IPS DF 6.9 (cell line): ENCODE results near the gene PTGDS.

Source experiments
- DNase-seq: peaks from one replicate; pipeline ENCODE4 v3.0.0-alpha.2; 2013; ENCODE audit warnings: low read depth, low spot score
- H3K27ac ChIP-seq: one replicate; pipeline ENCODE4 v1.5.1; 2013; ENCODE audit warnings: low read length, control low read depth
- H3K27me3 ChIP-seq: 2 replicates; pipeline ENCODE4 v1.6.1; 2013; ENCODE audit warnings: mild to moderate bottlenecking, low read length; ENCODE audit not compliant: control insufficient read depth, insufficient read depth
- H3K36me3 ChIP-seq: 2 replicates; pipeline ENCODE4 v1.6.1; 2013; ENCODE audit warnings: low read length; ENCODE audit not compliant: control insufficient read depth, insufficient read depth
- H3K4me1 ChIP-seq: 2 replicates; pipeline ENCODE4 v1.6.1; 2013; ENCODE audit warnings: low read length; ENCODE audit not compliant: control insufficient read depth, insufficient read depth
- H3K4me3 ChIP-seq: 2 replicates; pipeline ENCODE4 v1.5.1; 2013; ENCODE audit warnings: mild to moderate bottlenecking, low read length
- H3K9me3 ChIP-seq: 2 replicates; pipeline ENCODE4 v1.6.1; 2013; ENCODE audit warnings: low read length, inconsistent platforms; ENCODE audit not compliant: control insufficient read depth, insufficient read depth
- WGBS: extraction: QIAGEN DNeasy Blood & Tissue Kit; methylation state at CpG from one replicate; pipeline ENCODE4 v1.1.7; 2013; ENCODE audit warnings: mixed read lengths, missing lambda C conversion rate; ENCODE audit not compliant: insufficient read length, insufficient coverage; 5-methylcytosine and 5-hydroxymethylcytosine counted together

Gene PTGDS

DNA sequence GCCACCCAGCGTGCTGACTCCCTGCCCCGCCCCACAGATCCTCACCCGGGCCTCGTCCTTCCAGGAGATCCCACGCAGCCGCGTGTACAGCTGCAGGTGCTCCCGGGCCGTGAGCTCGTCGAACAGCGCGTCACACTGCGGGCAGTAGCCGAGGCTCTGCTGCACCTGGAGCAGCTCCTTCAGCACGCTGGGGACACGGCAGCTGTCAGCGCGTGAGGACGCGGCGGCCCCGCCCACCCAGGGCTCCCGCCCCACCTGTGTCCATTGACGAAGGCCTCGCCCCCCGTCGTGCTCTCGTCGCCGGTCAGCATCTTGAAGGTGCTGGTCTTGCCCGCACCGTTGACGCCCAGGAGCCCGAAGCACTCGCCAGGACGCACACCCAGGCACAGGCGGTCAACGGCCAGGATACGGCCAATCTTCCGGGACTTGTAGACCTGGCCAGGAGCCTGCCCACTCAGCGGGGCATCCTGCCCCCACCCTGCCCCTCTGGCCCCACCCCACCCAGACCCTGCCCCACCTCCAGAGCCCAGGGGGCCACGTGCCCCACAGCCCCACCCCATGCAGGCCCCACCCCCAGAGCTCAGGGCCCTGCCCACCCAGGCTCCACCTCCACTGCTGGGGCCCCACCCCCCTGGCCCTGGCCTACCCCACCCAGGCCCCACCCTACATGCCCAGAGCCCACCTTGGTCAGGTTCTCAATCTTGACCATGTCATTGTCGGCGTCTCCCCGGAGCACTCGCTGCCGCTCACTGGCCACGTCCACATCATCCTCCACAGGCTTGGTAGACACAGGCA lies 32.8 kb downstream of the PTGDS start:
- H3K4me3 ChIP-seq: no peak overlapping the region
- no peak overlapping the region for H3K27ac ChIP-seq
- no CpG with 5 or more reads among the region's 49 CpGs for WGBS
- H3K27me3 ChIP-seq: no peaks in the 10 kb centered on the region
- no peaks in the 10 kb centered on the region for H3K9me3 ChIP-seq
- H3K36me3 ChIP-seq: no peaks in the 10 kb centered on the region
- no peak for DNase-seq
- H3K4me1 ChIP-seq: peaks cover 2% of the 10 kb centered on the region; the same call in 1 of the 2 replicates

DNA sequence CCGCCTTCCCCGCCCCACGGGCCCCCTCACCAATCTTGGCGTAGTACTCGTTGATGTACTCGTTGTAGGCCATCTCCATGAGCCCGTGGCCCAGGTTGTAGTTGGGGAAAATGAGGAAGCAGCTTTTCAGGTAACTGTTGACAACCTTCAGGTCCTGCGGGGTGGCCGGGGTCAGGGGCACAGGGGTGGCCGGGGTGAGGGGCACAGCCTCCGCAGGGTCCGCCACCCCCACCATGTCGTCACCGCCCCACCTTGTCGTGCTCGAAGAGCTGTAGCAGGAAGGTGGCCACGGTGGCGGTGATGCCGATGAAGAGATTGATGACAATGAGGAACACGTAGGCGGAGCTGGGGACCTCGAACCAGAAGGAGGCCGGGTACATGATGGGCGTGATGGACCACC lies 33.9 kb downstream of the PTGDS start:
- Histone ChIP-seq H3K4me1 (peaks cover 2% of the 10 kb centered on the region; the same call in 1 of the 2 replicates), H3K27me3 (no peaks in the 10 kb centered on the region), H3K27ac (no peak overlapping the region), H3K9me3 (no peaks in the 10 kb centered on the region), H3K4me3 (no peak overlapping the region), H3K36me3 (no peaks in the 10 kb centered on the region)
- no CpG with 5 or more reads among the region's 24 CpGs for WGBS
- DNase-seq: no peak

DNA sequence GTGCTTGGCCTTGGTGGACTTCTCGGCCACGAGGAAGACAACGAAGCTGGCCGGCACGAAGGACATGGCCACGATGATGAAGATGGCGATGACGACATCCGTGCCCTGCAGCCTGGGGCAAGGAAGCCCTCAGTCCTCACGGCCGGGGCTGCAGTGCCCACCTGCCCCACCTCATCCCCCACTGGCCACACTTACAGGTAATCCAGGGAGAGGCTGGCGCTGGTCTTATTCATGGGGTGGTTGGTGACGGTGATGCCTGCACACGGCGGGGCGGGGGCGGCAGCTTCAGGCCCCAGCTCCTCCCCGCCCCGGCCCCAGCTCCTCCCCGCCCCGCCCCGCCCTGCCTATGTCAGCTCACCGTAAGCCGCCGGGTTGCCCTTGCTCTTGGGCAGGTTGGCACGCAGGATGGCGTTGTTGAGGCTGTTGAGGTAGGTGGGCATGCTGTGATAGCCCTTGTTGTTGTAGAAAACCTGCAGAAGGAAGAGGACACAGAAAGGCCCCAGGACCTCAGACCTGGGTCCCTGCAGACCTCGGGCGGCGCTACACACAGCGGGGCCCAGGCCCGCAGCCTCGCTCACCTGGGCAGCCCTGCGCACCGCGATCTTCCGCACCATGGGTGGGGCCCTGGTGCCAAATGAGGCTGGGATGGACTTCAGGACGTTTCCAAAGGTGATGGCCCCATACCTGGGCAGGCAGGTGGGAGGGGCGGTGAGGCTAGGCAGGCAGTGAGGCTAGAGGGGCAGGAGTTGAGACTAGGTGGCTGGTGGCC lies 34.8 kb downstream of the PTGDS start:
- H3K9me3 ChIP-seq: no peaks in the 10 kb centered on the region
- H3K4me1 ChIP-seq: peaks cover 2% of the 10 kb centered on the region; the same call in 1 of the 2 replicates
- H3K27me3 ChIP-seq: no peaks in the 10 kb centered on the region
- no CpG with 5 or more reads among the region's 39 CpGs for WGBS
- H3K27ac ChIP-seq: no peak overlapping the region
- no peak for DNase-seq
- no peak overlapping the region for H3K4me3 ChIP-seq
- H3K36me3 ChIP-seq: no peaks in the 10 kb centered on the region

DNA sequence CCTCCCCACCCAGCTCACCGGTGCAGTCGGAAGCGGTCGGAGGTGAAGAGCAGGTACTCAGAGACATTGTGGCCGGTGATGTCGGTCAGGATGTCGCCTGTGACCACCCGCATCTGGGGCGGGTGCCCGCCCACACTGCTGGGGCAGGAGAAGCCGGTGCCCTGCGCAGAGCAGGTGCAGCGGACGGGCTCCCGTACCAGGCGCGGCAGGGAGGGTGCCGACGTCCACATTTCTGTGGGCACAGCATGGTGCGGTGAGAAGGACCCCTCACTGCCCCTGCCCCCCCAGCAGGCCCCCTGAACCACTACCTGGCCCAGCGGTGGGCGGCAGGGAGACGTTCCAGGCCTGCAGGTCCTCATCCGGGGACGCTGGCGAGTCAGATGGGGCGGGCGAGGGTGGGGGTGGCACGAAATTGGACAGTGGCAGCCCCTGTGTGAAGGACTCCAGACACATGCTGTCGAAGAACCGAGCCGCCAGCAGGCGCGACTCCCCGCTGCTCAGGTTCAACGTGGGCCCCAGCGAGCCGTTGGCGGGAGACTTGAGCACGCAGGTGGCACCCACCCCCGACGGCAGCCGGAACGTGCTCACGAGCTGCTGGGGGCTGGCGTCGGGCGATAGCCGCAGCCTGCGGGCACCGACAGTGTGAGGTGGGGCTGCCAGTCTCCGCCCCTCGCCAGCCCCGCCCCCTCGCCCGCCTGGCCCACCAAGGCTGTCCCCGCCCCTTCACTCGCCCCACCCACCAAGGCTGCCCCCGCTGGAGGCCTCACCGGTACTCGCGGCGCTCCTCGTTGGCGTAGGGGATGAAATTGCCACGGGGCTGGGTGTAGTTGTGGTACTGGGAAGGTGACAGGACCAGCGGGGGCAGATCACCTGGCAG lies 35.6 kb downstream of the PTGDS start:
- WGBS: no CpG with 5 or more reads among the region's 67 CpGs
- Histone ChIP-seq H3K27ac (no peak overlapping the region), H3K9me3 (no peaks in the 10 kb centered on the region), H3K4me3 (no peak overlapping the region), H3K36me3 (no peaks in the 10 kb centered on the region), H3K27me3 (no peaks in the 10 kb centered on the region), H3K4me1 (peaks cover 2% of the 10 kb centered on the region; the same call in 1 of the 2 replicates)
- no peak for DNase-seq

DNA sequence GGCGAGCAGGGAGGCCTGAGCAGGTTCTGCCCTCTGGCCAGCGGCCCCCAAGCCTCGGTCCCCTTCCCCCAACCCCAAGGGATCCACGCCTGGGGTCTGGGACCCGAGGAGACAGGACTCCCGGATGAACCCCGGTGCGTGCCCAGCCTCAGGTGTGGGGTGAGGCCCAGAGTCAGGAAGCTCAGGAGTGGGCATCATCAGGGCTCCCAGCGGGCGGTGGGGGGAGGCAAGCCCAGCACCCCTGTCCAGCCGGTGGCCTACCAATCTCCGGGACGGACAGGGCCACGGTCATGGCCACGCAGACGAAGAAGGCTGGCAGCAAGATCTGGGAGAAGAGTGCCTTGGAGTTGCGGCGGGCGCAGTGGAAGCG lies 36.3 kb downstream of the PTGDS start:
- Histone ChIP-seq H3K9me3 (no peaks in the 10 kb centered on the region), H3K36me3 (no peaks in the 10 kb centered on the region), H3K4me1 (peaks cover 2% of the 10 kb centered on the region; the same call in 1 of the 2 replicates), H3K27me3 (no peaks in the 10 kb centered on the region), H3K27ac (no peak overlapping the region), H3K4me3 (no peak overlapping the region)
- WGBS: no CpG with 5 or more reads among the region's 20 CpGs
- no peak for DNase-seq

DNA sequence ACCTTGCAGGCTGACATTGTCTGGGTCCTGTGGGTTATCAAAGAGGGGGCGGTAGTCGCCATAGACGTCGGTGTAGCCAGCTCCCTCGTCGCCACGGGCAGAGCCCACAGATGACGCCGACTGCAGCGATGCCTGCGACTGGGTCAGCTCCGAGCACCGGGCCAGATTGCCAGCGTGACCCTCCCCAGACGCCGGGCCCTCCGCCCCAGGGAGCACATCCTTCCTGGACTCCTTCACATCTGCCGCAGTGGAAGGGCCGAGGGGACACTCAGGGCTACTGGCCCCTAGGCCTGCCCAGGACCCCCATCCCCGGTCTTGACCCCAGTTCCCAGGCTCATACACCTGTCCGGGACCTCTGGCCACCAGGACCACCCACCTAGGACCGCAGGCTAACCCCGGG lies 36.9 kb downstream of the PTGDS start:
- WGBS: no CpG with 5 or more reads among the region's 23 CpGs
- H3K9me3 ChIP-seq: no peaks in the 10 kb centered on the region

DNA sequence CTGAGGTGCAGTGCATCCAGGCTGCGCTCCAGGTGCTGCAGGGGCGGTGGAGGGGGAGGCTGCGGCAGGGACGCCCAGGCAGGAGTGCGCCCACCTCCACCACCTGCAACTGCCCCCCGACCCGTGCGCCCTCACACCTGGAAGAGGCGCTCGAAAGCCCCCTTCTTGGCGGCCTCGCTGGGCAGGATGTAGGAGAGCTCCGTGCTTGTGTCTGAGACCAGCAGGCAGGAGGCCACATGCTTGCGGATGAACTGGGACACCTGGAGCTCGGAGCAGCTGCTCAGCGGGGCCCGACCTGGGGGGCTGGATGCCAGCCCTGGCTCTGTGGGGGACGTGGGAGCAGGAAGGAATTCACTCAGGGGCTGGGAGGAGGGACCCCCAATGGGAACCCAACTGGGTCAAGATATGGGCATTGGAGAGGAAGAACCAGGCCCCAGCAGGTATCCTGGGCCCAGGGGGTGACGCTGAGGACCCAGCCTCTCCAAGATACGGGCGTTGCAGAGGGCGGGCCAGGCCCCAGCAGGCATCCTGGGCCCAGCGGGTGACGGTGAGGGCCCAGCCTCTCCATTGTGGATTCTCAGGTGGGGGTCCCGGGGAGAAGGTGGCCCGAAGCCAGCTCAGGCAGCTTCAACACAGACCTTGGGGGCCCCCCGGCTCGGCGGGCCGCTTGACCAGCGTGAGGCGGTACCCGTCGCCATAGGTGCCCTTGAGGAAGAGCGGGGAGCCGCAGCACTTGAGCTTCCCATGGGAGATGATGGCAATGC lies 37.7 kb downstream of the PTGDS start:
- DNase-seq: no peak
- Histone ChIP-seq H3K27me3 (no peaks in the 10 kb centered on the region), H3K9me3 (no peaks in the 10 kb centered on the region), H3K4me1 (peaks cover 2% of the 10 kb centered on the region; the same call in 1 of the 2 replicates), H3K4me3 (no peak overlapping the region), H3K27ac (no peak overlapping the region), H3K36me3 (no peaks in the 10 kb centered on the region)
- WGBS: no CpG with 5 or more reads among the region's 36 CpGs

More for the DNA sequence above, 36.9 kb downstream of the PTGDS start:
- Histone ChIP-seq H3K27me3 (no peaks in the 10 kb centered on the region), H3K27ac (no peak overlapping the region), H3K36me3 (no peaks in the 10 kb centered on the region), H3K4me1 (peaks cover 2% of the 10 kb centered on the region; the same call in 1 of the 2 replicates), H3K4me3 (no peak overlapping the region)
- DNase-seq: no peak

DNA sequence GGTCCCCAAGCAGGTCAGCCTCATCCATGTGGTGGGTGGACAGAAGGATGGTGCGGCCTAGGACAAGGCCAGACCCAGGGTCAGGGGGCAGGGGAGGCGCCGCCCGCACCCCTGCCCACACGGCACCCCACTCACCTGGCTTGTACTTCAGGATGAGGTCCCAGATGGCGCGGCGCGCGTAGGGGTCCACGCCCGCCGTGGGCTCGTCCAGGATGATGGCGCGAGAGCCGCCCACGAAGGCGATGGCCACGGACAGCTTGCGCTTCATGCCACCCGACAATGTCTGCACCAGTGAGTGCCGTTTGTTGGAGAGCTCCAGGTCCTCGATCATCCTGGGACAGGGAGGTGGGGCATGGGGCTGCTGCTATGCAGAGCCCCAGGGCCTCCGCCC lies 38.2 kb downstream of the PTGDS start:
- Histone ChIP-seq H3K36me3 (no peaks in the 10 kb centered on the region), H3K27me3 (no peaks in the 10 kb centered on the region), H3K4me3 (no peak overlapping the region), H3K27ac (no peak overlapping the region), H3K4me1 (peaks cover 2% of the 10 kb centered on the region; the same call in 1 of the 2 replicates), H3K9me3 (no peaks in the 10 kb centered on the region)
- DNase-seq: no peak
- WGBS: no CpG with 5 or more reads among the region's 25 CpGs

DNA sequence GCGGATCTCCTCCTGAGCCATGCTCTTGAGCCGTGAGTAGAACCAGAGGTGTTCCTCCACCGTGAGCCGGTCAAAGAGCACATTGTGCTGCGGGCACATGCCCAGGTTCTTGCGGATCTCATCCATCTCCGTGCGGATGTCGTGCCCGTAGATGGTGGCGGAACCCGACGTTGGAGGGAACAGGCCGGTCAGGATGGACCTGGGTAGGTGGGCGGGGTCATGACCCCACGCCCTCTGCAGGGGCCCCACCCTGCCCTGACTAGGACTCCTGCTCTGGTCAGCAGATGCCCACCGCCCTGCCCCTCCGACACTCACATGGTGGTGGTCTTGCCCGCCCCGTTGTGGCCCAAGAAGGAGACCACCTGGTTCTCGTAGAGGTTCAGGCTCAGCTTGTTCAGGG lies 38.7 kb downstream of the PTGDS start:
- no CpG with 5 or more reads among the region's 21 CpGs for WGBS
- Histone ChIP-seq H3K4me3 (no peak overlapping the region), H3K9me3 (no peaks in the 10 kb centered on the region), H3K4me1 (peaks cover 2% of the 10 kb centered on the region; the same call in 1 of the 2 replicates), H3K27me3 (no peaks in the 10 kb centered on the region), H3K27ac (no peak overlapping the region), H3K36me3 (no peaks in the 10 kb centered on the region)
- no peak for DNase-seq
